ENCODE results near the gene OGA. TPM values are rescaled to one million over a fixed set of nuclear protein-coding genes. Genes with fewer than 3 reads are reported as not detected.
A peak's percentile ranks its signal among the peaks of the same experiment; 100 is the strongest.

OGA gene
- total and polyA plus RNA-seq, 9 of the 15 experiments (the other 6 are each of a cell fraction or from before 2014, with no cell fraction given): 13.5 to 73.5 (median 59.5) TPM

GRCh38 chr10:101818872-101819633 is 809 bp upstream of the OGA start (continued):
- no peak for TF ChIP-seq FOXK2 (conservative IDR thresholded peaks at IDR 0.05 in 1 of 2, IDR thresholded peaks at IDR 0.05 in 1 of 2; ENCODE audit: low read depth in 2 of 2)
- peak; percentile 80 for TF ChIP-seq MAX (CRISPR knock-in tag; IDR thresholded peaks at IDR 0.05)
- no peak for TF ChIP-seq DNMT1 (IDR thresholded peaks at IDR 0.05)
- TF ChIP-seq FOSL1 (tag; conservative IDR thresholded peaks at IDR 0.05): no peak
- TF ChIP-seq MED1 (CRISPR knock-in tag; IDR thresholded peaks at IDR 0.05; ENCODE audit: borderline replicate concordance): no peak
- TF ChIP-seq GATAD2A (IDR thresholded peaks at IDR 0.05): no peak
- TF ChIP-seq ELF4 (CRISPR knock-in tag; IDR thresholded peaks at IDR 0.05): no peak
- no peak for TF ChIP-seq ID3 (CRISPR knock-in tag; IDR thresholded peaks at IDR 0.05)
- 0 out of 2 replicates have a peak, but pooled peaks have one; percentile 41 for TF ChIP-seq ID3 (tag; IDR thresholded peaks at IDR 0.05)
- TF ChIP-seq DACH1 (IDR thresholded peaks at IDR 0.05; ENCODE audit: partially characterized antibody): no peak
- TF ChIP-seq FOXK1 (CRISPR knock-in tag; IDR thresholded peaks at IDR 0.05; ENCODE audit: borderline replicate concordance): 0 out of 2 replicates have a peak, but pooled peaks have one; percentile 0
- no peak for TF ChIP-seq STAG1 (CRISPR knock-in tag; IDR thresholded peaks at IDR 0.05; ENCODE audit: borderline replicate concordance)
- TF ChIP-seq KDM5B (IDR thresholded peaks at IDR 0.05; ENCODE audit: insufficient replicate concordance, low read depth, low read length): no peak
- no peak for TF ChIP-seq ZBTB49 (CRISPR knock-in tag; IDR thresholded peaks at IDR 0.05; ENCODE audit: borderline replicate concordance)
- TF ChIP-seq DLX4 (CRISPR knock-in tag; IDR thresholded peaks at IDR 0.05): no peak
- peak; percentile 97 for TF ChIP-seq ZNF24 (IDR thresholded peaks at IDR 0.05)
- no peak; a peak in 1 of 4 replicates for TF ChIP-seq KDM1A (IDR thresholded peaks at IDR 0.05)
- peak; percentile 82 for TF ChIP-seq L3MBTL2 (IDR thresholded peaks at IDR 0.05)
- TF ChIP-seq ATF7 (IDR thresholded peaks at IDR 0.05): no peak
- peak; percentile 59; the same call in 1 of the 2 replicates for TF ChIP-seq ZNF384 (IDR thresholded peaks at IDR 0.05; ENCODE audit: low read depth, low read length)
- no peak for TF ChIP-seq PBX2 (CRISPR knock-in tag; IDR thresholded peaks at IDR 0.05; ENCODE audit: low read depth)
- TF ChIP-seq PBX2 (tag; conservative IDR thresholded peaks at IDR 0.05; ENCODE audit: low read depth): no peak
- no peak for TF ChIP-seq SREBF2 (CRISPR knock-in tag; IDR thresholded peaks at IDR 0.05)

All from K562 (cell line).